ENCODE measurements around the gene TP63.
"Not testable (repeated sequence)": the region's sequence is repeated elsewhere in the genome, so short reads cannot be mapped to it uniquely, and the experiment has no call there.

The TP63 gene

DNA sequence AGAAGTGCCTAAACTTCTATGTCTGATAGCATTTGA lies at the start of gene TP63:
TSS of gene TP63 (plus strand) at position 17 of the 36 bp plus-strand sequence. CDS start 127 bp downstream, outside the sequence.
- DNase-seq: no peak

DNA sequence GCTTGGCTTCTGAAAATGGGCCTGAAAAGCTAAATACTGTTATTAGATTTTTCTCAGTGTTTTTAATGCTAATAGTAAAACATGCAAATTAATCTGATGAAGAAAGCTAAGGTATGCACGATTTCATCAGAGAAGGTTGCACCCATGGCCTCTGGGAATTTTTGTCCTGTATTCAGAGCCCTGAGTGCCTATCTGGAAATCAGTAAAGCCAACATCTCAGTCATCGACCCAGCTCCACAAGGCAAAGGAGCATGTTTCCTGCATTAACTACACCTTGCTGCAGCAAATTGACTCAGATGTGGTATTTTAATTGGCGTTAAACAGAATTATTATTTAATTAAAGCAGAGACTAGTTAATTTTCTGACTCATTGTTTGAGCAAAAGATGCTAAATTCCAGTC lies 49.0 kb upstream of the TP63 start:
- no peak for DNase-seq

DNA sequence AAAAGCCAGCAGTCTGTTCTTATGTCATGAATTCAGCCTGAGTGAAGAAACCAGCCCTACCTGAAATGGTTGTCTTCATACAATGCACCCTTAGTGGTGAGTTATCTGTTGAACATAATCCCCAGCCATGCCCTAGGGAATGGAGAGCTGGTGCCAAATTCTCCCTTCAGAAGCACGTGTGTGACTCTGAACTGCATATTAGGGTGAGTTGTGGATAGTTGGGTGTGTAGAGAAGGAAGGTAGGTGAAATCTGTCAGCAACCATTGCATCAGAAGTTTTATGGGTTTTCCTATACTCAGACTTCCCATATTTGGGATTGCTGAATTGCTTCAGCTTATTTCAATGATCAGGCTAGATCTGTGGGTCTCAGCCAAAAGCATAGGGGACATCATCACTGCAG lies 46.5 kb upstream of the TP63 start:
- no peak for DNase-seq

DNA sequence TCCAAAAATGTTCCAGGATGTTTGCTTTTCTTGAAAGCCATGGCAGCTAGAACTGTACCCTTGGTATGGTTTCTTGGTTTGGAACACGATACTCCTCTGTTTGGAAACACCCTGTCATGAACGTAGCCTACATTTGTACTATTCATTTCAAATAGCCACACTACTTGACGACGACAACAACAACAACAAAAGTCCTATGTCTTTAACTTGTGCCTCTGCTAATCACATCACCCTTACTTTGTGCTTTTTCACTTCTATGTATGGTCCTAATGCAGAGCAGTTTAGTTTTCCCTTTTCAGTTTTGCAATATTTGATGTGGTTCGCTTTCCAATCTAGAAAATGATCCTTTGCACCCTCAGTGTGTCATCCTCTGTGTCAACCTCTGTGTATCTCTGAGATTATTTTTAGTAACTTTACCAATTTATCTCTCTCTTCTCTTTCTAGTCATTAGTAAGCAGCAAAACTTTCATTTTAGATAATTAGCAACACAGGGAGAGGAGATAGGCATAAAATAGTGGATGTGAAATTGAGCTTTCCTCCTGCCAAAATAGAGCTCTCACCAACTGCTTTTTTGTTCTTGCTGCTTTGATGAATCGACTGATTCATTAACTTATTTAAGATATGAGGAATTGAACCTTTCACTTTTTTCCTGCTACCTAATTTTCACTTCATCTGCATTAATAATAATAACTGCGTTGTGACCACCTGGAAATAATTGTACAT lies 44.1 kb upstream of the TP63 start:
- DNase-seq: no peak

DNA sequence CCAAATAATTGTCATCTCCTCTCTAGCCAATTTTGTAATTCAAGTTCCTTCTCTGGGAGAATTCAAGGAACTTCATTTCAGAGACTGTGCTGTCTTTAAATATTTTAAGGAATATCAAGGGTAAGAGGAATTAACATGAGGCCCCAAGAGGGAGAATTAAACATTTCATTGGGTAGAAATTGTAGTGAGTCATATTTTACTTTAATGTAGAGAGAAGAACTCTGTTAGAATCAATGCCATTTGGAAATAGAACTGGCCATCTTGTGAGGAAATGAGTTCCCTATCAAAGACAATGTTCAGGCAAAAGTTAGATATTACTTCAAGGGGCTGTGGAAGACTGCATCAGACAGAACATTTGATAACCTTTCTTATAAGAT lies 43.5 kb upstream of the TP63 start:
- DNase-seq: no peak

DNA sequence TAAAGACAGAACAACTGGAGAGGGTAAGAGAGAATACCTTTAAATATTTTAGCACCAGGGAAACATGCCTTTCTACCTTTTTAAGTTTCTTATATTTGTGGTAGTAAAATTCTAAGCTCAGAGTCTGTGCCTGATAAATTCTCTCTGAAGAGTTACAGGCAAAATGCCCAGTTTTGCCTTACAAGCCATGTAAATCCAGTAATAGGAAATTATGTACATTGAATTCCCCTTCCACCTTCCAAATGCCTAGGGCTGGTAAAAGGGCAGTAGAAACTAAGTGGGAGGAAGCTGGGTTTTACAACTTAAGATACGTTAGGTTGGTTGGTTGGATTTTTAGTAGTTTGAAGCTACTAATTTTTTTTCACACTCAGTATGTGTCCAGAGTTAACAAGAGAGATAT lies 43.1 kb upstream of the TP63 start:
- no peak for DNase-seq

- no peak for DNase-seq
These were observed 42.6 kb upstream of the TP63 start for GRCh38 chr3:189588475-189589178.

- no peak for DNase-seq
These were observed 42.0 kb upstream of the TP63 start for GRCh38 chr3:189589179-189589569.

- DNase-seq: no peak
These were observed 41.0 kb upstream of the TP63 start for GRCh38 chr3:189590223-189590622.

DNA sequence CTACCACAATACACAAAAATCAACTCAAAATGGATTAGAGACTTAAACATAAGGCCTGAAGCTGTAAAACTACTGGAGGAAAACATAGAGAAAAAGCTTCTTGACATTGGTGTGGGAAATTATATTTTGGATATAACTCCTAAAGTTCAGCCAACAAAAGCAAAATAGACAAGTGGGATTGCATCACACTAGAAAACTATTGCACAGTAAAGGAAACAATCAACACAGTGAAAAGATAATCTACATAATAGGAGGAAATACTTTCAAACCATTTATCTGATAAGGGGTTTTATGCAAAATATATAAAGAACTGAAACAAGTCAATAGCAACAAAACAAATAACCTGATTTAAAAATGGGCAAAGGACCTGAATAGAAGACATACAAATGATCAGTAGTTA lies 37.6 kb upstream of the TP63 start:
- no peak for DNase-seq

DNA sequence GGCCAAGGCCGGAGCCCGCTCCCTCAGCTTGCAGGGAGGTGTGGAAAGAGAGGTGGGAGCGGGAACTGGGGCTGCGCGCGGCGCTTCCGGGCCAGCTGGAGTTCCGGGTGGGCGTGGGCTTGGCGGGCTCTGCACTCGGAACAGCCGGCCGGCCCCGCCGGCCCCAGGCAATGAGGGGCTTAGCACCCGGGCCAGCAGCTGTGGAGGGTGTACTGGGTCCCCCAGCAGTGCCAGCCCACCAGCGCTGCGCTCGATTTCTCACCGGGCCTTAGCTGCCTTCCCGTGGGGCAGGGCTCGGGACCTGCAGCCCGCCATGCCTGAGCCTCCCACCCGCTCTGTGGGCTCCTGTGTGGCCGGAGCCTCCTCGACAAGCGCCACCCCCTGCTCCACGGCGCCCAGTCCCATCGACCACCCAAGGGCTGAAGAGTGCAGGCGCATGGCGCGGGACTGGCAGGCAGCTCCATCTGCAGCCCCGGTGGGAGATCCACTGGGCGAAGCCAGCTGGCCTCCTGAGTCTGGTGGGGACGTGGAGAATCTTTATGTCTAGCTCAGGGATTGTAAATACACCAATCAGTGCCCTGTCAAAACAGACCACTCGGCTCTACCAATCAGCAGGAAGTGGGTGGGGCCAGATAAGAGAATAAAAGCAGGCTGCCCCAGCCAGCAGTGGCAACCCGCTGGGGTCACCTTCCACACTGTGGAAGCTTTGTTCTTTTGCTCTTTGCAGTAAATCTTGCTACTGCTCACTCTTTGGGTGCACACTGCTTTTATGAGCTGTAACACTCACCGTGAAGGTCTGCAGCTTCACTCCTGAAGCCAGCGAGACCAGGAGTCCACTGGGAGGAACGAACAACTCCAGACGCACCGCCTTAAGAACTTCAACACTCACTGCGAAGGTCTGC lies 34.9 kb upstream of the TP63 start:
- not testable (repeated sequence) for DNase-seq

DNA sequence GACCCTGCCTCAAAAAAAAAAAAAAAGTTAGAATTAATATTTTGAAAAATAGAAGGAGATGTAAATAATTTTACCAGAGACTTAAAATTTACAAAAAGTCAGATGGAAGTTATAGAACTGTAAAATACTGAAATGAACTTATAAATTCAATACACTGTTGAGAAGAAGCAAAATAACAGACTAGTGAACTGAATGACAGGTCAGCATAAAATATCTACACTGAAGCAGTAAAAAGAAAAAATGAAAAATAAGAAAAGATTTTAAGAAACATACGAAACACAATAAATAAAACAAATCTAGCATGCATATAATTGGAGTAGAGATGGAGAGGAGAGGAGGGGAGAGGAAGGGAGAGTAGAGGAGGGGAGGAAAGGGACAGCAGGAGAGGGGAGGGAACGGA lies 33.3 kb upstream of the TP63 start:
- no peak for DNase-seq

DNA sequence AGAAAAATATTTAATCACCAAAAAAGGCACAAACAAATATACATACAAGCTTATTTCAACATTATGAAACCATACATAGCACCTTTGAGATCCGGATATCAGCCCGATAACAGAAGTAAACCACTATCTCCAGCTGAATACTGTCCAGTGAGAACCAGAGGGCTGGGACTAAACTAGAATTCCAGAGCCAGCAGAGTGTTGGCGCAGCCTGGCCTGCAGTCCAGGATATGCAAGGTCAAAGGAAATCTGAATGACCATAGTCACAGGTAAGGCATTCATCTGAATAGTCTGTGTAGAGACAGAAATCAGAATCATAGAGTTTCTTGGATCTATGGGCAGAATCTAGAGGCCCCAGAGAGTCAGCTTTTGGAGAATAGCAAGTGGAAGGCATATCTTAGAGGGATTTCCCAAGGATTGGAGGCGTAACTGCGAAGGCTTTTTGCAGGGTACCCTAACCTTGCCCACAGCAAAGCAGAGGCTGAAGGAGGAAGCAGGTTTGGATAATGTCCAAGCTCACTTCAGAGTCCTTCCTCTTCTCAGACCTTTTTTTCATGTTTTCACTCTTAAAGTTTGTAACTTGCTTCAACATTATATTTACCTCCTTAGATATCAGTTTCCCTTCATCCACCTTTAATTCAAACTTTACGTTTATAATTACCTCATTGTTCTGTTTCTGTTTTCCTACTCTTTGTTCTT lies 32.5 kb upstream of the TP63 start:
- DNase-seq: no peak

DNA sequence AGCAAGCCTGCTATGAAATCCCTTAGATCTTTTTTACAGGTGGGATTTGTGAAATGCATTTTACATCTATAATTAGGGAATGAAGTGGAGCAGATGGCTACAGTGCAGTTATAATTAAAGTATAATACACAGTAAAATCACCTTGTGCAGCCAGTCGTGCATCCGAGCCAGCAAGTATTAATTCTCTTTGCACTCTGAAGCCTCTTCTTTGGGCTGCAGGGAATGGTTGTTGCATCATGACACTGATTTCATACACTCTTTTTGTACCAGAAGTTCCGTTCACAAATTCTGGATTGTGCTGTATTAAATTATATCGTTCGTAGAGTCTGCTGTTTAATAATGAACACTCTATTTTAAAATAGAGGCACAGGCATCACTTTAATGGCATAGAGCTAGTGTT lies 28.7 kb upstream of the TP63 start:
- no peak for DNase-seq

DNA sequence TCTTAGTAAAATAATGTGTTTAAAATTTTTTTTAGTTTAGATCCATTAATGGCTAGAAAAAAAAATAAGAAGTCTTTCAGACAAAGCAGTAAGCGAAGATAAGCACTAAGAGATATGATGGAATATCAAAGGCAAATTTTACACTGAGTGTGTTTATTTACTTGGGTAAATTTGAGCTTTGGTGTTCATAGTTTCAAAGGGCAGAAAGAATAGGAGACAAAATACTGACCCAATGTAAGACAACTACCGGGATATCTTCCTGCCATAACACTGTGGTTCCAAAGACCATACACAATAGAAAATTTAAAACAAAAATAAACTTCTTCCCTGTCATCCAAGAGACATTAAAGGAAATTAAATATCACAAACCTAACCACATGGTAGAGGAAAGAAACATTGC lies 25.5 kb upstream of the TP63 start:
- no peak for DNase-seq

DNA sequence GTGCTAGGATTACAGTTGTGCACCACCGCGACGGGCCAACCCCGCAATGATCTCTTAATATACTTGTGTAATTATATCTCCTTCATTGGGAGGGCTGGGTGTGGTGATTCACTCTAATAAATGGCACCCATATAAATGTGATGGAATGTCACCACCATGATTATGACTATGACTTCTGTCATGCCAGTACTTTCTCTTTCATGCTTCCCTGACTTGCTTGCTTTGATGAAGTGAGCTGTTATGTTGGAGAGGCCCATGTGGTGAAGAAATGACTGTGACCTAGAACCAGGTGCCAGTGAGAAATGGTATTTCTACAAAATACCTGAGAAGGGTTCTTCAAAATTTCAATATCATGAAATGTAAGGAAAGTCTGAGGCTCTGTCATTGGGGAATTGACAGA lies 24.4 kb upstream of the TP63 start:
- no peak for DNase-seq

DNA sequence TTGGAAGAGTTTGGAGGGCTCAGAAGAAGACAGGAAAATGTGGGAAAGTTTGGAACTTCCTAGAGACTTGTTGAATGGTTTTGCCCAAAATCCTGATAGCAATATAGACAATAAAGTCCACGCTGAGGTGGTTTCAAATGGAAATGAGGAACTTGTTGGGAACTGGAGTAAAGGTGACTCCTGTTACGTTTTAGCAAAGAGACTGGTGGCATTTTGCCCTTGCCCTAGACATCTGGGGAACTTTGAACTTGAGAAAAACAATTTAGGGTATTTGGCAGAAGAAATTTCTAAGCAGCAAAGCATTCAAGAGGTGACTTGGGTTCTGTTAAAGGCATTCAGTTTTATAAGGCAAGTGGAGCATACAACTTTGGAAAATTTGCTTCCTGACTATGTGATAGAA lies 18.5 kb upstream of the TP63 start:
- not testable (repeated sequence) for DNase-seq

- no peak for DNase-seq
These were observed 18.1 kb upstream of the TP63 start for GRCh38 chr3:189613122-189613521.

GRCh38 chr3:189621948-189622603 lies 9.1 kb upstream of the TP63 start:
- DNase-seq: no peak

- DNase-seq: no peak
These were observed 8.6 kb upstream of the TP63 start for GRCh38 chr3:189622629-189623028.

- DNase-seq: no peak
These were observed 7.1 kb upstream of the TP63 start for GRCh38 chr3:189624130-189624529.

DNA sequence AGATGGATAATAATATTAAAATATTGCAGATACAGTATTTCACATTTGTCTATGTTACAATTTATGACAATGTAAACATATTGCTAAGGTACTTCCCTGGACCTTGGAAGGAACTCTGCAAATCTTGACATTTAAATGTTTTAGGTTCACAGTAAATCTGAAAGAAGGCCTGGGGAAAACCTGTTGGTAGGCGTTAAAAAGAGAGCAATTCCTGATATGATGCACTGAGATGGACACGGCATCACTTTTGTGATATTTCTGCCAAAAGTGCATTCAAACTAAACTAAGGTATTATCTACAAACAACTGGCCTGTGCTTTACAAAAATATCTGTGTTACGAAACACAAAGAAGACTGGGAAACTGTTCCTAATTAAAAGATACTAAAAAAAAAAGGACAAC lies 6.1 kb upstream of the TP63 start:
- no peak for DNase-seq

DNA sequence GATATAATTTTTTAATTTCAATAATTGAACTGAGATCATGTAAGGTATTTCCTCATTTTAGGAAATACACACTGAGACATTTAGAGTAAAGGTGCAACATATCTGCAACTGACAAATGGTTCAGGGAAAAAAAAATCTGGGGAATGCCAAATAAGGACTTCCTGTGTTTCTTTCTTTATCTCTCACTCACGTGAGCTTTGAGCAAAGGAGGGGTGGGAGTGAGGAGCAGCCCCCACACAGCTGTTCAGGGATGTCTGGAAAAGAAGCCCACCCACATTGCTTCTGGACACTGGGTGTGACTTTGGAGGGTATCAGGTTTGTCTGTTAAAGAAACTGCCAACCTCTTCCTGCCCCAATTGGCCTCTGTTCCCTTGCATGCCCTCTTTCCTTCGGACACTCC lies 5.6 kb upstream of the TP63 start:
- no peak for DNase-seq

Measured in cortex of kidney (tissue), 1 donor.